GM21723 (cell line): ENCODE data around the gene ALDH1B1.

Experiments used
- ATAC-seq: cut with Tn5 transposase; IDR thresholded peaks from one replicate; pipeline ENCODE4 v1.9.1; 2021; ENCODE audit warnings: mild to moderate bottlenecking, moderate library complexity; ENCODE audit not compliant: unreplicated experiment

The ALDH1B1 gene

GRCh38 chr9:38413283-38413682 is 20.8 kb downstream of the ALDH1B1 start:
- no peak for ATAC-seq

GRCh38 chr9:38414040-38414723 is 21.7 kb downstream of the ALDH1B1 start:
- no peak for ATAC-seq

DNA sequence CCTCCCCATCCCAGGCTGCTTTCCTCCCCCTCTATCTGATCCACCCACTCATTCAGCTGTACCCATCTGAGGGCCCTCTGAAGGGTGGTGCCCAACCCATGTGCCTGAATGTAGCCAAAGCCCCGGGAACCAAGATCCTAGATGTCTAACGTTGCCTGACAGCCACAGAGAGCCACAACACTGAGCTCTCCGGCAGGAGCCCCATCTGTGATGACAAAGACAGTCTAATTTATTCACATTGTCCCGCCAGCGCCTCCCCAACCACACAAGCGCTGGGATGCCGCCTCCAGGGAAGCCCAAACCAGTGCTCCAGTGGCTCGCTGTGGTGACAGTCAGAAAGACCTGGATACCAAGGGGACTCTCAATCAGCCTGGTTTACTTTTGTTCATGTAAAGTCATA is 23.4 kb downstream of the ALDH1B1 start:
- ATAC-seq = no peak

DNA sequence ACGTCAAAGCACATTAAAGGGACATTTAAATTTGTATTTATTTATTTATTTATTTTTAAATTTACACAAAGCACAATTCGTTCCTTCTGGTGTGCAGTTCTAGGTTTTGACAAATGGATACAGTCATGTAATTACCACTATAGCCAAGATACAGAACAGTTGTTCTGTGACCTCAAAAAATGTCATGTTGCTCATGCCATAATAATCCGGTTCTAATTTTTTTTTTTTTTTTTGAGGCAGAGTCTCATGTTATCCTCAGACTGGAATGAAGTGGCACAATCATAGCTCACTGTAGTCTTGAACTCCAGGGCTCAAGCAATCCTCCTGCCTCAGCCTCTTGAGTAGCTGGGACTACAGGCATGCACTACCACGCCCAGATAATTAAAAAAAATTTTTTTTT is 24.0 kb downstream of the ALDH1B1 start:
- ATAC-seq = no peak

DNA sequence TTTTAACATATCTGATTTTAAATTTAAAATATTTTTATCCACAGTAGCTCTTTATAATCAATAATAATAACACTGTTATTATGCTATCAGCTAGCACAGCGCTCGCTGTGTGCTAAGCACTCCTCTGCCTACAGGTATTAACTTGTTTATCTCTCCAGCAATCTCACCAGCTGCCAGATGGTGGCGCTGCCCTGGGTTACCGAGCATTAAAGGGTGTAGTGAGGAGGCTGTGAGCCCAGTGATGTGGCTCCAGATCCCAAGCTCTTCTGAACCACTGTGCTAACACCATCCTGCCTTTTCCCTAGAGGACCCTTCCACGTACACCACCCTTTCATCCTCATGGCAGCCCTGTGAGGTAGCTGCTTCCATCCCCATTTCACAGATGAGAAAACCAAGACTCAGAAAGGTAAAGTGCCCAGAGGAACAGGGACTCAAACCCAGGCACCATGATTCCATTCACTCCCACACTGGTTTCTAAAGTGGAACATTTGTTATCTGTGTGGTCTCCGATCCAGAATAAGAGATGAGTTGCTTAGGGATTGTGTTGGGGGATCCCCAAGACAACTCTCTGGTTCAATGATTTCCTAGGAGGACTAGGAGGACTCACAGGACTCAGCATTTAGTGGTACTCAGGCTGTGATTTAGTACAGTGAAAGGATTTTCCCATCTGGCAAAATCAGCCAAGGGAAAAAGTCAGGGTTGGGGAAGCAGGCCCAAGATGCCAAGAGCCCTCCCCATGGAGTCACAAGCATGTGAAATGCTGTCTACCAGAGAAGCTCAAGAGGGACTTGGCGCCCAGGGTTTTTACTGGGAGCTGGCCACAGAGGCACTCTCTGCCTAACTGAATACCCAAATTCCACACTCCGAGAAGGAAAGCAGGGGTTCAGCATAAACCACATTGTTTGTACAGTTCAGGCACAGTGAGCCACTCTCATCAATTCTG is 24.8 kb downstream of the ALDH1B1 start:
- ATAC-seq = no peak

GRCh38 chr9:38418366-38418765 is 25.9 kb downstream of the ALDH1B1 start:
- no peak for ATAC-seq

GRCh38 chr9:38419181-38419580 is 26.7 kb downstream of the ALDH1B1 start:
- no peak for ATAC-seq

GRCh38 chr9:38421498-38422211 is 29.2 kb downstream of the ALDH1B1 start:
- ATAC-seq = no peak

GRCh38 chr9:38422555-38423260 is 30.2 kb downstream of the ALDH1B1 start:
- no peak for ATAC-seq

- no peak for ATAC-seq
Observed at GRCh38 chr9:38423273-38423972, 30.9 kb downstream of the ALDH1B1 start.

DNA sequence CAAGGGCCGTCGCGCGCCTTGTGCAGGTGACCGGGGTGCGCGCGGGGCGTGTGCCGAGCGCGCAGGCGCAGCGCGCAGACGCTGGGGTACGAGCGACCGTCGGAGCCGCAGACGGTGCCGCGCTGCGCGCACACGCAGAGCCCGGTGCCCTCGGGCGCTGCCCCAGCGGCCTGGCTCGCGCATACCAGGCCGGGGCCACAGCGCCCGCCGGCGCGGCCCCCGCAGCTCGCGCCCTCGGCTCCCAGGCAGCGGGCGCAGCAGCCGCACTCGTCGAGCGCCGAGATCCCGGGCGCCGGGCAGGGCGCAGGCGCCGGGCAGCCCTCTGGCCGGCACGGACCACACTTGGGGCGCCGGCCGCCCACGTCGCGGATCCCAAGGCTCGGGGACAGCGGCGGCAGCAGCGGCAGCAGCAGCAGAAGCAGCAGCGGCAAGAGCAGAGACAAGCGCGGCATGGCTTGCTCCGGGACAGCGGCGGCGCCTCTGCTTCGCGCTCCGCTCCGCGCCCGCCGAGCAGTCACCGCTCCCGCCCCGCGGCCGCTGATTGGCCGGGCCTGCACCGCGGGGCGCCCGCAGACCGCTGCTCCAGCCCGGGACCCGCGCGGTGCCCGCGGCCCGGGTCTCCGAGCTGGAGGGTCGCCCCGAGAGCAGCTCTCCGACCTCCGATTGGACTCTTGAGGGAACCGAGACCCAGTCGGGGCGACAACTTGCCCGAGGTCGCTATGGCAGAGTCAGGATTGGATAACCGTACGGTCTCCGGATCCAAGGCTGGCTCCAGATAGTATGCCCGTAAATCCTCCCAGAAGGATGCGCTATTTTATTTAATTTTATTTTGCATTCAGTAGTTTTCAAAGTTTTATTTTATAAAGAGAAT is 31.7 kb downstream of the ALDH1B1 start, which contains the start of gene IGFBPL1:
Gene IGFBPL1 (minus strand): TSS at position 482 of the 871 bp plus-strand sequence. CDS start 30 bp downstream, at position 452.
- ATAC-seq = no peak

DNA sequence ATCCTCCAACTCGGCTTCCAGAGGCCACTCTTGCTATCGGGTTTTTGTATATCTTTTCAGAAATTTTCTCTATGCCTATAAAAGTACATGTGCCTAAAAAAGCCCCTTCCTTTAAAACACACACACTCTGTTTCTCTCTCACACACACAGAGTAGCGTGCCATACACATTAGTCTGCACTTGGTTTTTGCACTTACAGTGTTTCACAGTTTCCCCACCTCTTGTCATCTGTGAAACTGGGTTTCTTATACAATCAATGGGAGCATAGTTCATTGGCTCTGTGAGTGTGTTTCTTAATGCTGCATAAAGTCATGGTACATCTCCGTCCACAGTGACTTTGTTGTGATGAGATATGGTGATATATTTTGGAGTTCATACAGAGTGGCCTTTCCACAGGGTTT is 32.4 kb downstream of the ALDH1B1 start:
- ATAC-seq = no peak

- no peak for ATAC-seq
Observed at GRCh38 chr9:38428062-38428461, 35.6 kb downstream of the ALDH1B1 start.

GRCh38 chr9:38431116-38431515 is 38.6 kb downstream of the ALDH1B1 start:
- no peak for ATAC-seq

DNA sequence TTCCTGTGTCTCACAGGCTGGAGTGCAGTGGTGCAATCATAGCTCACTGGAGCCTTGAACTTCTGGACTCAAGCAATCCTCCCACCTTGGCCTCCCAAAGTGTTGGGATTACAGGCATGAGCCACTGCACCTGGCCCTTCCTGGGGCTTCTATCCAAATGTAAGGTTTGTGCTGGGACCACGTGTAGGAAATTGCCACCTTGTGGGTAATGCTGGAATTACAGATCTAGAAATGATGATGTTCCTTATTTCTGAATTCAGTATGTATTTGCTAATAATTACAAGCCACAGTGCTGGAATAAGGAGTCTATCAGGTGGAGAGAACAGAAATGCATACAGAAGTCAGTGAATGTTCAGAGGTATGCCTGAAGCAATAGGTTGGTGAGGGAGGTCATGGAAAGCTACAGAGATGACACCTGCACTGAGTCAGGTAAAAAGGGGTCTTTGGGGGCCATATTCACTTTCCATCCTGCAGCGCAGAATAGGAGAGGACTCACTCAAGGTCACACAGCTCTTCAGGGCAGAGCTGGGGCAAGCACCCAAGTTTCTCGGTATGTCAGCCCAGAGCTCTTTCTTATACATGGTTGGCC is 40.5 kb downstream of the ALDH1B1 start:
- ATAC-seq = peak; percentile 59

GRCh38 chr9:38434365-38434764 is 41.9 kb downstream of the ALDH1B1 start:
- ATAC-seq = no peak

DNA sequence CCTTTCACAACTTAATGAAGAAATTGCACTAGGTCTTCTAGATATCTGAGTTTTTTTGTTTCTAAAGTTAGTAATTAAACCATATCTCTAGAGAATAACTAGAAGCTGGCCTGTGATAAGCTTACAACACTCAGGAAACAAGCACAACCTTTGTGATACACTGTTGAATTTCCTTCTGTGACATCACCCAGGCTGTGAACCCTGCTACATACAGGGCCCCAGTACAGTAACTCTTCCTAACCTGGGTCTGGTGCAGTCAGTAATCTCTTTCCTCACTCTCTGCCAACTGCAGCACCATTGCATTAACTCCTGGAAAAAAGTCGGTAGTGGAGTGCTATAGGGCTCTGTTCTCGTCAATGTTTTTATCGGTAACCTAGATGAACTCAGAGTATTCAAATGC is 42.4 kb downstream of the ALDH1B1 start:
- no peak for ATAC-seq

DNA sequence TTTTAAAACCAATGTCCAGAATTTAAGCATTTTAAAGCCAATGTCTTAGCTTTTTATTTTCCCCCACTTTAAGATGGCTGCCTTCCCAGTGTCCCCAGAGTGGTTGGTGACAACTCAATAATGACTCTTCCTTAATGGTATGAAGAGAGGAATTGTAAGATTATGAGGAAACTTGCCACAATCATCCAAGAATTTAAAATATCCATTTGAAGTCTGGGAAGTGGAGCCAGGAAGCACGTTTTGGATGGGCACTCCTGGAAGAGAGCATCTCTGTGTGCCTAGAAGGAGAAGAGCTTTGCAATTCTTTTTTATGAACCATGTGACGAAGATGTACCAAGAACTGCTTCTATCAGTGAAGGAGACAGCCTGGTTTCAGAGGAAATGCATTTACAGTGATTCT is 43.0 kb downstream of the ALDH1B1 start:
- no peak for ATAC-seq

- ATAC-seq = no peak
Observed at GRCh38 chr9:38436708-38437107, 44.2 kb downstream of the ALDH1B1 start.
